ENCODE data around the gene DGCR2. TPM values are rescaled to one million over a fixed set of nuclear protein-coding genes. Genes with fewer than 3 reads are reported as not detected.
"Not testable (repeated sequence)": the region's sequence is repeated elsewhere in the genome, so short reads cannot be mapped to it uniquely, and the experiment has no call there.

The DGCR2 gene
- total and polyA plus RNA-seq, 2 experiments from 2014 or later: 25.6 to 42.7 TPM

DNA sequence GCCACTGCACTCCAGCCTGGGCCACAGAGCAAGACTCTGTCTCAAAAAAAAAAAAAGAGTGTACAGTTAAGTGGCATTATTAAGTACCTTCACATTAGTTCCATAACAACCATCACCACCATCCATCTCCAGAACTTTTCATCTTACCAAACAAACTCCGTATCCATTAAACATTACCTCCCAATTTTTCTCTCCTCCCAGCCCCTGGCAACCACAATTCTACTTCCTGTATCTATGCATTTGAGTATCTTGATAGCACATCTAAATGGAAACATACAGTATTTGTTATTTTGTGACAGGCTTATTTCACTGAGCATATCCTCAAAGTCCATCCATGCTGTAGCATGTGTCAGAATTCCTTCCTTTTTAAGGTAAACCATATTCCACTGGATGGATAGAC, 46.8 kb downstream of the DGCR2 start:
- in situ Hi-C loops (cut with MboI): no loop called here
- H3K4me1 ChIP-seq (ENCODE audit: insufficient read depth): no peaks in the 10 kb centered on the region
- no peak overlapping the region for H3K4me2 ChIP-seq (ENCODE audit: unreplicated experiment)

DNA sequence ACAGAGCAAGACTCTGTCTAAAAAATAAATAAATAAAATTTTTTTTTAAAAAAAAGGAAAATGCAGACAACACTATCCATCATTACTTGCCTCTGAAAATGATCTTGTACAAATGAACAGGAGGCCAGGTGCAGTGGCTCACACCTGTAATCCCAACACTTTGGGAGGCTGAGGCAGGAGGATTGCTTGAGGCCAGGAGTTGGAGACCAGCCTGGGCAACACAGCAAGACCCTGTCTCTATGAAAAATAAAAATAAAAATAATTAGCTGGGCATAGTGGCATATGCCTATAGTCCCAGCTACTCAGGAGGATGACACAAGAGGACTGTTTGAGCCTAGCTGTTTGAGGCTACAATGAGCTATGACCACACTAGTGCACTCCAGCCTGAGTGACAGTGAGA, 49.4 kb downstream of the DGCR2 start:
- H3K9me3 ChIP-seq (ENCODE audit: low read depth); H3K9me2 ChIP-seq (ENCODE audit: insufficient read depth); H3K9ac ChIP-seq; H3K27me3 ChIP-seq (replicated peaks; ENCODE audit: insufficient read depth); H3K4me2 ChIP-seq (ENCODE audit: unreplicated experiment); H2AFZ ChIP-seq; H3K27ac ChIP-seq; H3K4me3 ChIP-seq; H4K20me1 ChIP-seq (ENCODE audit: insufficient read depth); in situ Hi-C loops (cut with MboI); H3F3A ChIP-seq (ENCODE audit: insufficient read depth); H3K36me3 ChIP-seq (ENCODE audit: low read depth); DNase-seq; H3K4me1 ChIP-seq (ENCODE audit: insufficient read depth): not testable (repeated sequence)
- H3K79me2 ChIP-seq (ENCODE audit: insufficient read depth): peaks cover 39% of the 10 kb centered on the region

More for the DNA sequence above, 46.8 kb downstream of the DGCR2 start:
- Histone ChIP-seq H3K36me3 (ENCODE audit: low read depth) (peaks cover 7% of the 10 kb centered on the region; the same call in 1 of the 2 replicates), H3K27me3 (replicated peaks; ENCODE audit: insufficient read depth) (no peaks in the 10 kb centered on the region), H3F3A (ENCODE audit: insufficient read depth) (no peaks in the 10 kb centered on the region), H3K27ac (no peak overlapping the region), H3K9me2 (ENCODE audit: insufficient read depth) (no peaks in the 10 kb centered on the region), H3K79me2 (ENCODE audit: insufficient read depth) (peaks cover 29% of the 10 kb centered on the region), H2AFZ (no peak overlapping the region), H3K9me3 (ENCODE audit: low read depth) (no peaks in the 10 kb centered on the region), H3K4me3 (no peak overlapping the region), H3K9ac (no peak overlapping the region), H4K20me1 (ENCODE audit: insufficient read depth) (no peaks in the 10 kb centered on the region)
- DNase-seq: no peak
- WGBS, 2 experiments (ENCODE audit: low coverage in 1 of 2, low lambda C conversion rate in 2 of 2, missing lambda C conversion rate in 2 of 2): 96% methylated on average over 1 of the region's 1 CpG
- no peak for TF ChIP-seq EZH2 (IDR thresholded peaks at IDR 0.05; ENCODE audit: insufficient read depth, poor library complexity, severe bottlenecking)
- no peak for TF ChIP-seq EZH2phosphoT487 (IDR thresholded peaks at IDR 0.05; ENCODE audit: insufficient read depth, low read depth)

DNA sequence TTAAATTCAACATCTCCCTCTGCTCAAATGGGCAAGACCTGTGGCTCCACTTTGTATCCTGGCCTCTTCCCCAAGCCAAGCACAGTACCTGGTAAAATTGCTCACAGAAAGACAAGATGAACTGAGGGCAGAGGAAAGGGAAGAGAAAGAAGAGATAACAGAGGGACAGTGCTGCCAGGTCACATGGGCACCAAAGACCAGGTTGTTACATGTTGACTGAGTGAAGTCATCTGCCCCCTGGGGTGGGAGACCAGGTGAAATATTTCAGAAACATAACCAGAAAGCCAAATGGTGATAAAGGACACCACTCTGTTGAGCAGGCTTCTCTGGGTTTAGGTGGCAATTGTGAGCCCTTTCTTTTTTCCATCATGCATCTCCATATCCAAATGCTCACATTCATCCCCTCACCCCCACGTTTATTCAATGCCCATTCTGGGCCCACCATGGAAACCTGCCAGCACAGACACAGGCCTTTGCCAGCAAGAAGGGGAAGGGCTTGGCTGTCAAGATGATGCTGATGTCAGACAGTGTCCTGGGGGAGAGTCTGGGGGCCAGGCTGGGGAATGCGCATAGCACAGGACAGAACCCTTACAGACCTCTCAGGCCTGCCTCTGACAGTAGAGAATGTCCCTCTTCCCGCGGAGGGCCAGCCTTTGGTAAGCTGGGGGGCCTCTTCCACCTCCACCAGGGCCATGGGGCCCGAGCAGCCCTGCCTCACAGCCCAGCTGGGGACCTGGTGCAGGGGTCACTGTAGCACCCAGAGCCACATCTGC, 51.6 kb downstream of the DGCR2 start:
- no peak for DNase-seq
- Histone ChIP-seq H4K20me1 (ENCODE audit: insufficient read depth) (no peaks in the 10 kb centered on the region), H3K4me3 (no peak overlapping the region), H3K4me1 (ENCODE audit: insufficient read depth) (peaks cover 9% of the 10 kb centered on the region), H3K27ac (no peak overlapping the region), H3K27me3 (replicated peaks; ENCODE audit: insufficient read depth) (no peaks in the 10 kb centered on the region), H3K79me2 (ENCODE audit: insufficient read depth) (peaks cover 39% of the 10 kb centered on the region), H3K9me2 (ENCODE audit: insufficient read depth) (no peaks in the 10 kb centered on the region), H3K4me2 (ENCODE audit: unreplicated experiment) (no peak overlapping the region), H3K36me3 (ENCODE audit: low read depth) (no peaks in the 10 kb centered on the region), H3K9ac (no peak overlapping the region), H3K9me3 (ENCODE audit: low read depth) (no peaks in the 10 kb centered on the region), H3F3A (ENCODE audit: insufficient read depth) (0 out of 2 replicates have a peak, but pooled peaks cover 3% of the 10 kb centered on the region), H2AFZ (no peak overlapping the region)
- 91 to 96% methylated on average over 5 of the region's 5 CpGs for WGBS, 2 experiments (ENCODE audit: low coverage in 1 of 2, low lambda C conversion rate in 2 of 2, missing lambda C conversion rate in 2 of 2)
- in situ Hi-C loops (cut with MboI): no loop called here
- TF ChIP-seq EZH2phosphoT487 (IDR thresholded peaks at IDR 0.05; ENCODE audit: insufficient read depth, low read depth) (no peak), EZH2 (IDR thresholded peaks at IDR 0.05; ENCODE audit: insufficient read depth, poor library complexity, severe bottlenecking) (no peak)

DNA sequence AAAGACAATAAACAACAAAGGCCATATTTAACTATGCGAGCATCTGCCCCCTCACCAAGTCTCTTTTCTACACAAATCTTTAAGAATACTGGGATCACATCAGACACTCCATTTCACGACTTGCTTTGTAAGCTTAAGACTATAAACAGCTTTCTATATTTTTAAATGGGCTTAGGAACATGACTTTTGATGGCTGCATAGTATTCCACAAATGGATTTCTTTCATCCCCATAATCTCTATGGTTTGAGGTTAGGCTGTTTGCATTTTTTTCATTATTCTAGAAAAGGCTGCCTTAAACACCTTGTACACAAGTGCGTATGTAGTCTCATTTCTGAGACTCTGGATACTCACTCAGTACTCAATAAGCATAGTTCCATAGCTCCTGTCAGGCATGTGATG, 52.8 kb downstream of the DGCR2 start:
- Histone ChIP-seq H3K9ac (no peak overlapping the region), H2AFZ (no peak overlapping the region), H3K9me2 (ENCODE audit: insufficient read depth) (no peaks in the 10 kb centered on the region), H3K4me2 (ENCODE audit: unreplicated experiment) (no peak overlapping the region), H3K4me3 (no peak overlapping the region), H3K27me3 (replicated peaks; ENCODE audit: insufficient read depth) (no peaks in the 10 kb centered on the region), H3K4me1 (ENCODE audit: insufficient read depth) (peaks cover 9% of the 10 kb centered on the region), H4K20me1 (ENCODE audit: insufficient read depth) (no peaks in the 10 kb centered on the region), H3F3A (ENCODE audit: insufficient read depth) (0 out of 2 replicates have a peak, but pooled peaks cover 3% of the 10 kb centered on the region), H3K9me3 (ENCODE audit: low read depth) (no peaks in the 10 kb centered on the region), H3K79me2 (ENCODE audit: insufficient read depth) (peaks cover 39% of the 10 kb centered on the region), H3K27ac (no peak overlapping the region), H3K36me3 (ENCODE audit: low read depth) (no peaks in the 10 kb centered on the region)
- 96 to 99% methylated on average over 3 of the region's 3 CpGs for WGBS, 2 experiments (ENCODE audit: low coverage in 1 of 2, low lambda C conversion rate in 2 of 2, missing lambda C conversion rate in 2 of 2)
- no peak for TF ChIP-seq EZH2 (IDR thresholded peaks at IDR 0.05; ENCODE audit: insufficient read depth, poor library complexity, severe bottlenecking)
- TF ChIP-seq EZH2phosphoT487 (IDR thresholded peaks at IDR 0.05; ENCODE audit: insufficient read depth, low read depth): no peak
- in situ Hi-C loops (cut with MboI): no loop called here
- DNase-seq: no peak

Measured in GM23248 (cell line).